Left renal pelvis (tissue), 4 donors: ENCODE measurements around the gene SEMA3F. TPM values are rescaled to one million over a fixed set of nuclear protein-coding genes. Genes with fewer than 3 reads are reported as not detected.
A peak's percentile ranks its signal among the peaks of the same experiment; 100 is the strongest.

Experiments used
- DNase-seq, 4 donors: peaks; one replicate each; pipeline ENCODE4 v3.0.0-alpha.2; 2013; ENCODE audit warnings: low read depth in 4 of 4, low spot score in 3 of 4
- polyA plus RNA-seq, 4 donors: library from polyadenylated mRNA; unstranded; fragments of 120-200 nt; gene quantifications; one replicate each; pipeline ENCODE4 v1.2.1, GENCODE V29; 2013; ENCODE audit not compliant: insufficient read length in 4 of 4

SEMA3F gene
- polyA plus RNA-seq, 4 donors = 67.3 to 91.6 (median 71.1) TPM

DNA sequence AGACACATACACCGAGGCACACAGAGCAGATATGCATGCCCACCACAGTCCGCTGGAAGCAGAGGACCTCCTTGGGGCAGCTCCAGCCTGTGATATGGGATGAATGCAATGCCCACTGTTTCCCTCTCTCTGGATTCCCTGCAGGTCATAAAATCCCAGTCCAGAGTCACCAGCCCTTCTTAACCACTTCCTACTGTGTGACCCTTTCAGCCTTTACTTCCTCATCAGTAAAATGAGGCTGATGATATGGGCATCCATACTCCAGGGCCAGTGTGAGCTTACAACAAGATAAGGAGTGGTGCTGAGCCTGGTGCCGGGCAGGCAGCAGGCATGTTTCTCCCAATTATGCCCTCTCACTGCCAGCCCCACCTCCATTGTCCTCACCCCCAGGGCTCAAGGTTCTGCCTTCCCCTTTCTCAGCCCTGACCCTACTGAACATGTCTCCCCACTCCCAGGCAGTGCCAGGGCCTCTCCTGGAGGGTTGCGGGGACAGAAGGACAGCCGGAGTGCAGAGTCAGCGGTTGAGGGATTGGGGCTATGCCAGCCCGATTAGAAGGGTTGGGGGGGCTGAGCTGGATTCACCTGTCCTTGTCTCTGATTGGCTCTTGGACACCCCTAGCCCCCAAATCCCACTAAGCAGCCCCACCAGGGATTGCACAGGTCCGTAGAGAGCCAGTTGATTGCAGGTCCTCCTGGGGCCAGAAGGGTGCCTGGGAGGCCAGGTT lies 36.0 kb downstream of the SEMA3F start, which contains the start of gene GNAT1:
GNAT1 (plus strand) TSS at position 675 of the 725 bp plus-strand sequence. CDS start 116 bp downstream, outside the sequence.
- no peak for DNase-seq

DNA sequence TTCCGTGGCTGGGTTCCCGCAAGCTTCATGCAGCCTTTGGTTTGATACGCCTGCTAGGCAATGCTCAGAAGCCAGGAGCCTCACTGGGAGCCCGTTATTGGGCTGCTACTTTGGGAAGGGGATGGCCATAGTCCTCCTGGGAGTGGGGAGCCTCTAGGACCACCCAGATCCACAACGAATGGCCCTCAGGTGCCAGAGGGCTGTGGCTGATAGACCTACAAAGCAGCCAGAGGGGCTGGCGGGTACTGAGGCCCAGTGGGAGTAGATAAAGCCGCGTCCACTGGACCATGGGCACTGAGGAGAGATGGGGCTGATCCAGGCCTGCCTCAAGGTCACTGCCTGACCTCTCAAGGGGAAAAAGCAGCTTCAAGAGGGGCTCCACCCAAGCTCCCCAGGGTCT lies 37.0 kb downstream of the SEMA3F start:
- no peak for DNase-seq

DNA sequence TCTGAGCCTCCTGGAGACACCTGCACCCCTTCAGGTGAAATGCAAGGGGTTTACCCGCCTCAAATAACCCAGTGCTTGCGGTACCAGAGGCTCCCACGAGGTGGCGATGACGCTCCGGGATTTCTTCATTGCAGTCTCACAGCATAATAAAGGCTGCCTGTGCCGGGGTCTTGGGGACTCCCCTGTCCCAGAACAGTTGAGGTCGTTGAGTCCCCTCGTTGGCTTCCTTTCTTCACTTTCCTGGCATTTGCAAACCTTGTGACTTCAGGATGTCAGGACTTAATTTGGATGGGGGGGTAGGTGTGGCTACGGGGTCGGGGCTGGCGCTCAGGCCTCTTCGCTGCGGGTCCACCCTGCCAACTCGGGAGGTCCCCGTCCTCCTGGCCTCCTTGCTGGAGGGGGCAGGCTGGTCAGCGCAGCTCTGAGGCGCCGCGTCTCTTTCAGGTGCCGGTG lies 37.6 kb downstream of the SEMA3F start:
- peak in 2 of 4 donors; percentile 57 to 64 for DNase-seq

DNA sequence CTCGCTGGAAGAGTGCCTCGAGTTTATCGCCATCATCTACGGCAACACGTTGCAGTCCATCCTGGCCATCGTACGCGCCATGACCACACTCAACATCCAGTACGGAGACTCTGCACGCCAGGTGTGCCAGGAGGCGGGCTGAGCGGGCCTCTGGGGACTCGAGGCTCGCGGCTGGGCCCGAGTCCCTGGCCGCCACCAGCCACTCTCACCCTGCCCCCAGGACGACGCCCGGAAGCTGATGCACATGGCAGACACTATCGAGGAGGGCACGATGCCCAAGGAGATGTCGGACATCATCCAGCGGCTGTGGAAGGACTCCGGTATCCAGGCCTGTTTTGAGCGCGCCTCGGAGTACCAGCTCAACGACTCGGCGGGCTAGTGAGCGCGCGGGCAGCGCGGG lies 38.2 kb downstream of the SEMA3F start:
- DNase-seq = no peak

DNA sequence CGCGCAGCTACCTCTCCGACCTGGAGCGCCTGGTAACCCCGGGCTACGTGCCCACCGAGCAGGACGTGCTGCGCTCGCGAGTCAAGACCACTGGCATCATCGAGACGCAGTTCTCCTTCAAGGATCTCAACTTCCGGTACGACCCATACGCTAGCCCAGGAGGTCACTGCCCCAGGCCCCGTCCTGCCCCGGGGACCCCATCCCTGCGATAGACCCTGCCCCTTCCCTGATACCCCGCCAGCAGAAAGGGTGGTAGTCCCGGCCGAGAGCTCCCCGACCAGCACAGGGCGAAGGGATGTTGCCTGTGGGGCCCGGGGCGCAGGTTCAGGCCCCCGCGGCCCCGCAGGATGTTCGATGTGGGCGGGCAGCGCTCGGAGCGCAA lies 38.6 kb downstream of the SEMA3F start:
- DNase-seq = no peak

DNA sequence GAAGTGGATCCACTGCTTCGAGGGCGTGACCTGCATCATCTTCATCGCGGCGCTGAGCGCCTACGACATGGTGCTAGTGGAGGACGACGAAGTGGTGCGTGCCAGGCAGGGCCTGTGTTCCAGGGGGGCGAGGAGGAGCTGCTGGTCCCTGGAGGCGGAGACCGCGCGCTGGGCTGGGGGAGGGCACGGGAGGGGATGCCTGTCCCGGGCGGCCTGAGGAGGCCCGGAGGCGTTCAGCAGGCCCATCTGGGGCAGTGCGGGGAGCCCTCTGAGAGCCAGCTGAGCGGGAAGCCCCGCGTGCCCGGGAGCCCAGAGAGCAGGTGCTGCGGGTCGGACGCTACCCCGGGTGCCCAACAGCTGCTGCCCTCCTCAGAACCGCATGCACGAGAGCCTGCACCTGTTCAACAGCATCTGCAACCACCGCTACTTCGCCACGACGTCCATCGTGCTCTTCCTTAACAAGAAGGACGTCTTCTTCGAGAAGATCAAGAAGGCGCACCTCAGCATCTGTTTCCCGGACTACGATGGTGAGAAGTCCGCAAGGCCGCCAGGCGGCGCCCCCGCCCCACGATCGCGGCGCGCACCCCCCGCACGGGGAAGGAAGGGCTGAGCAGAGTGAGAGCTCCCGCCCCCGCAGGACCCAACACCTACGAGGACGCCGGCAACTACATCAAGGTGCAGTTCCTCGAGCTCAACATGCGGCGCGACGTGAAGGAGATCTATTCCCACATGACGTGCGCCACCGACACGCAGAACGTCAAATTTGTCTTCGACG lies 39.2 kb downstream of the SEMA3F start:
- peak in 1 of 4 donors; percentile 28 for DNase-seq

DNA sequence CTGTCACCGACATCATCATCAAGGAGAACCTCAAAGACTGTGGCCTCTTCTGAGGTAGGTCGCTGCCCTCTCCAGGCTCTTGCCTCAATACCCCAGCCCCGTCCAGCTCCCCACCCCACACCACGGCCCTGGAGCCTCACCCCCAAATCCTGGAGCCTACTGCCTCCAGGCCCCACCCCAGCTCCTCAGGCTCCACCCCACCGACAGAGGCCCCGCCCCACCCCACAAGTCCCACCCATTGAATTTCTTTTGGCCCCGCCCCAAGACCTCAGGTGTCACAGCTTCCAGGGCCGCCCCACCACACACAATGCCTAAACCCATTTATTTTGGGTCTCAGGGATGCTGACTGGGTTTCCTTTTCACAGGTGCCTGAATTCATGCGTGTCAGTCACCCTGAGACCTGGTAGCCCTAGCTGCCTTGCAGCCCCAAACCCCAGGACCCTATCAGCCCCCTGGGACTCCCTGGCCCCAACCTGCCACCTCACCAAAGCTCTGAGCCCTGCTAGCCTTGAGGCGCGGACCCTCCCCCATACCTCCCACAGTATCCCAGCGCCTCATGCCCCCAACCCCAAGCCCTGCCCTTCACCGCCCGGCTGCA lies 39.9 kb downstream of the SEMA3F start:
- DNase-seq = no peak

DNA sequence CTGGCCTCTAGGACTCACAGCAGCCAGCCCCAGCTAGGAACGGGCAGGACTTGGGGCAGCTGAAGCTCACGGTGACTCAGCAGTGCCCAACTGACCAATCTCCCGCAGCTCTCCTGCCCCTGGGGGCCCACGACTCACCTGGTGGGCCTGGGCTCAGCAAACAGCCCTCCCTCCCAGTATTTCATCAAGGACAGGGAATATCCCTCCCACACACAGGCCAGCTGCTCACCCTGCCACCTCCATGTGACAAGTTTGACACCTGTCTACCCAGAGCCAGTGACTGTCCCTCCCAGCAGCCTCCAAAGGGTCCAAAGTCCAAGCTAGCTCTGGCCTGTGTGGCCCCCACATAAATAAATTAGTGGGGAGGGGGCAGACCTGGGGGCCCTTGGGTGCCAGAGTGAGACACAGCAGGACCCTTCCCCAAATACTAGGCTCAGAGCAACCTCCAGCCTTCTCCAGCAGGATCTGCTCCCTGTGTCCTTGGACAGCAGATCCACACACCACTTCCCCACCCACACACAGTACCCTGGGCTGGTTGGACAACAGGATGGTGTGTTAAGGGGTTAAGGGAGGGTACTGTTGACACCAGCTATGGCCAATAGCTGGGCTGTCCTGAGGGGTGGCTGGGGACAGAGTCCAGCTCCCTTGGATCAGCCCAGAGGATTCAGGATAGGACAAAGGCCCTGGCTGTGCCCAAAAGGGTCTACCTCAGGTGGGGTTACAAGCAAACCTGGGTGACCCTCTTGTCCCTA lies 40.6 kb downstream of the SEMA3F start:
- no peak for DNase-seq

DNA sequence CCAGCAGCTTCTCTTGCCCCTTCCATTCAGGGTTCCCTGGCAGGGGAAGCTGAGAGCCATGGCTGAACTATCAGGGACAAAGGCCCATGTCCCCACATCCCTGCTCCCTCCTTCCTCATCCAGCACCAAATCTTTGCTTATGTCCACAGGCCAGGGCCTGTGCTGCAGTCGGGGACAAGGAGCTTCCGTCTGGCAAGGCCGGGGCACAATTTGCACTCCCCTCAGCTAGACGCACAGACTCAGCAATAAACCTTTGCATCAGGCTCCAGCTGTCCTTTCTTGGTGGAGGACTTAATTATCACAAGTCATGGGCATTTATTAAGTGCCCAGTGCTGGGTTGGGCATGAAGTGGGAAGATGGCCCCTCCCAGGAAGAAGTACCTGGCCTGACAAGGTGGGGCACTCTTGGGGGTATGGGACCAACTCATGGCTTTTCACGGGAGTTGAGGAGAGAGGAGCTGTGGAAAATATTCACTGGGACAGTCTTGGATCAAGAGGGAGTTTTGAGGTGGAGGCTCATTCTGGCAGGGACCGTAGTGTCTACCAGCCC lies 41.2 kb downstream of the SEMA3F start:
- DNase-seq = no peak

DNA sequence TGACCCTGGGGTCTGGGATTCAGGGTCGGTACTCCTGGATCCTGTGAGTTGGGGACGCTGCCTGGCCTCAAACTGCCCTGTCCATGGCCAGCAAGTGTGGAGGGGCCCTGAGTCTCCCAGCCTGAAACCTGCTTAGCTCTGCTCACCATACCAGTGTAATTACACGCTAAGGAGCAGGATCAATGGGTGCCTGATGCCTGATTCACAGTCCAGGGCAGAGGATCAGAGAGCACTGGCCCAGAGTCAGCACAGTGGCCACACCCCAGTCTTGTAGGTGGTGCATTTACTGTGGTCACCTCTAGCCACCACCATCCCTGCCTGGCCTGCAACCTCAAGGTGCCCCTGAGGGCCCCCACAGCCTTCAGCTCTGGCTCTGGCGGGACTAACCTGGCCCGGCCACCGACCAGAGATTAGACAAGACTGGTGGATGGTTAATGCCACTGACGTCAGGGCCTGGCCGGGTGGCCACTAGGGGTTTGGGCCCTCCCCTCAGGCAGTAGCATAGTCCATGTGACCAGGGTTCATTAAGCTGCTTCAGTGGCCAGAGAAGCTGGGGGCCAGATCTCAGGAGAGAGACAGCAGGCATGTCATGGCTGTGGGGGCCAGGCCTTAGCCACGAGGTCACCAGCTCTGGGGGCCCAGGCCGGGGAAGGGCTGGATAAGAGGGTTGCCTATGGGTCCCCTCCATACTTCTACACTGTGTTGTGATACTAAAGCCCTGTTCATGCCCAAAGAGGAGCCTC lies 46.6 kb downstream of the SEMA3F start:
- no peak for DNase-seq

DNA sequence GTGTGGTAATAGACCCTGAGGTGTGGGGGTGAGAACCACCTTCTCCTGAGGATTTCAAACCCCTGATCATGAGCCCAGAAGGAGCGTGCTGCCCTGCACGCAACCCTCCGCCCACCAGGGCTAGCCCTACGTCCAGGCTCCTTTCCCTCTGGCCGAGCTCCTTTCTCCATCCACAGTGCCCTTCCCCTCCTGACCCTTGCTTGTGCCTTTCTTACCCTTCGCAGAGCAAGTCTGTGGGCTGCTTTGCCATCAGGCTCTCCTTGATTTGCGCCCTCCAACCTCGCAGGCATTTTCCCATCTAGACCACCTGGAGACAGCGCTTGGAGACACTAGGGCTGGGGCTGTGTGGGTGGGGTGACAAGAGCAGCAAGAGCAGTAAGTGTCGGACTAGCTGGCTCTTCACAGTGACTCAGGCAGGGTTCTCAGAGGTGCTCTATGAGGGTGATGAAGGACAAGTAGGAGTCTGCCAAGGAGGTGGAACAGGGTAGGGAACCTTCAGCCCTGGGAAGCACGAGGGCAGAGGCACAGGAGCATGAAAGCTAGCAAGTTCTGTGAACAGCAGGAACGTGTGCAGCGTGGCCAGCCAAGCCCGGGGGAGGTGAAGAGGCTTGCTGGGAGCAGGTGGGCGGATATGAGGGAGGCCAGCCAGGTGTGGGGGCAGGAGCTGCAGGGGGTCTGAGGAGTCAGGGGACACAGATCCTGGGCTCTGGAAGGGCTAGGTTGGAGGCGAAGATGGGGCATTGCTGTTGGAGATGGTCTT lies 47.4 kb downstream of the SEMA3F start:
- no peak for DNase-seq

DNA sequence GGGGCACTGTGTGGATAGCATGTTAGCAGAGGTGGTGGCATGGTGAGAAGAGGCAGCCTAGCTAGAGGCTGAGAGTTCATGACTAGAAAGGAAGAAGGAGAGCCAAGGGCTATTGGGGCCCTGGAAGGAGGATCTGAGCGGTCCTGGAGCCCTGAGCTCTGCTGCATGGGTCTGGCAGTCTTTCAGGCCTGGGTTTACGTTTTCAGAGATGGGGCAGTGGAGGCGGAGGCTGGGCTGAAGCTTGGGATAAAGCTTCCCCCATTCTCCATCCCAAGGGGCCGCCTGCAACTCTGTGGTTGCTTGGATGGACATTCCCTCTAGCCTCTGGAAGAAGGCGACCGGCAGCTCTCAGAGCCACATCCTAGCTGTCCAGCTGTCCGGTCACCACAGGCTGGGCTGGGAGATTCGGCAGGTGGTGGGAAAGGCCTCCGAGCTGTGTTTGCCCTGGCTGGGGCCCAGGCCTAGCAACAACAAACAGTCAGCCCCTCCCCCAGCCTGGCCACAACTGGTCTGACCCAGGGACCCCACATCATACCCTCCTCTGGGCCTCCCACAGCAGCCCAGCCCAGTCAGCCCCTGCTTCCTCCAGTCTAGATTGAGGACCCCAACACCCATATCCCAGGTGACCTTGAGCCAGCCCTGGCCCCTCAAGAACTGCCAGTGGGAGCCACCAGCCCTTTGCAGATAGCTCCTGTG lies 48.1 kb downstream of the SEMA3F start:
- DNase-seq = no peak

DNA sequence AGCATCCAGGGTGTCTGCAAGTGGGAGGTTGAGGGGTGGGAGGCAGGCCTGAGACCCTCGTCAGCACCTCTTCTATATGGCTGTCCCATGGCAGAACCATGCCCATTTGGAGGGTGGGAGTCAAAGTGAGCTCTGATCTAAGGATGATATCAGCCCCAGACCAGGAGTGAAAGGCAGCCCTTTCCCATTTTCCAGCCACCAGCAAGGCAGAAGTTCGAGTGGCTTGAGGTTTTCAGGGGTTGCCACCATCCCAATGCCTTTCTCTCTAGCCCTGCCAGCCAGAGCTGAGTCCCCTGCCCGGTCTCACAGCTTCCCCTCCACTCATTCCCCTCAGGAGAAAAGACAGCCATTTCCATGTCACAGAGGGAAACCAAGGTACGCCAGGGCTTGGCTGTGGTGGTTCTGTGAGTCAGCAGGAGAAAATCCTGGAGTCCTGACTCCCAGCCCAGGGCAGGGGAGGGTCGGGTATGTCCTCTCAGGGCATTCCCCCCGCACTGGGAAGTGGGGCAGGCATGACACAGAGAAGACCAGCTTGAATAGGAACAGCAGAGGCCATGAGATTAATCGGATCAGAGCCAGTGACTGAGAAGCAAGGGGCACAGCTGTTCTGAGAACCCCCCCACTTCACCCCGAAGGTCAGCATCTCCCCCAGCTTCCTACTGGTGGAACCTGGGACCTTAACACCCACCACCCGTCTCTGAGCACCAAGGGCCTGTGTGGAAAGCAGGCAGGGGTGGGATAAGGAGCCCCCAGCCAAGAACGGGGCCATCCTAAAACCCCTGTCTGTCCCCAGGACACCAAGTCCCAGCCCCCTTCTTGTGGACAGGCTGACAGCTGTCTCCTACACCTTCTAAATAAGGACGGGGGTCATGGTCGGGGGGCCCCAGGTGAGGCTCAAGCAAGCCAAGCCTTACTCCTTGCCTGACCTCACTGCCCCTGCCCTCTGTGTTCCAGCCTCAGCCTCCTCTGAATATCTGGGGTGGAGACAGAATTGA lies 49.0 kb downstream of the SEMA3F start:
- DNase-seq = no peak

DNA sequence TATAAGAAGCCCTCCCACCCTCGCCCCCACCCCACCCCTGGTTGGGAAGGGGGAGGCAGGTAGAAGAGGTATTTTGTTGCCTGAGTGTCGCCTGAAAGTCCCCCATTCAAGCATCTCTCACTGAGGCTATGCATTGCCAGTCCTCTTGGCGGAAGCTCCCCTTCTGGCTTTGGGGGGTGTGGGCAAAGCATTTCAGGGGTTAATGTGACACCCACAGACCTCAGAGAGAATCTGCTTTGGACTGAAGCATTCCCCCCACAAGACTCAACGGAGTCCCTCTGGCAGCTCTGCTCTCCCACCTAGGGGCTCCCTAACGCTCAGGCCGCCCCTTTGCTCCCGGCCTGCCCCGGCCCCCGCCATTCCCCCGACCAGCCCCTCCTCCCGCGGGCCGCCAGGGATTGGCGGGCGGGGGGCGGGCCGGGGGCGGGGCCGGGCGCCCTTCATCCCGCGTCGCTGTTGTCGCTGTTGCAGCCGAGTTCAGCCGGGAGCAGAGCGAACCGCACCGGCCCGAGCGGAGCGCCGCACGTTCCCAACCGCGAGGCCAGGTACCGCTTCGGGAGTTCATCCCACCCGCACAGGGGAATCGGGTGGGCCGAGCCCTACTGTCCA lies 49.8 kb downstream of the SEMA3F start, which contains the start of gene SLC38A3:
SLC38A3 (plus strand) TSS at position 468 of the 609 bp plus-strand sequence. CDS start 8,929 bp downstream, outside the sequence.
- DNase-seq = no peak

DNA sequence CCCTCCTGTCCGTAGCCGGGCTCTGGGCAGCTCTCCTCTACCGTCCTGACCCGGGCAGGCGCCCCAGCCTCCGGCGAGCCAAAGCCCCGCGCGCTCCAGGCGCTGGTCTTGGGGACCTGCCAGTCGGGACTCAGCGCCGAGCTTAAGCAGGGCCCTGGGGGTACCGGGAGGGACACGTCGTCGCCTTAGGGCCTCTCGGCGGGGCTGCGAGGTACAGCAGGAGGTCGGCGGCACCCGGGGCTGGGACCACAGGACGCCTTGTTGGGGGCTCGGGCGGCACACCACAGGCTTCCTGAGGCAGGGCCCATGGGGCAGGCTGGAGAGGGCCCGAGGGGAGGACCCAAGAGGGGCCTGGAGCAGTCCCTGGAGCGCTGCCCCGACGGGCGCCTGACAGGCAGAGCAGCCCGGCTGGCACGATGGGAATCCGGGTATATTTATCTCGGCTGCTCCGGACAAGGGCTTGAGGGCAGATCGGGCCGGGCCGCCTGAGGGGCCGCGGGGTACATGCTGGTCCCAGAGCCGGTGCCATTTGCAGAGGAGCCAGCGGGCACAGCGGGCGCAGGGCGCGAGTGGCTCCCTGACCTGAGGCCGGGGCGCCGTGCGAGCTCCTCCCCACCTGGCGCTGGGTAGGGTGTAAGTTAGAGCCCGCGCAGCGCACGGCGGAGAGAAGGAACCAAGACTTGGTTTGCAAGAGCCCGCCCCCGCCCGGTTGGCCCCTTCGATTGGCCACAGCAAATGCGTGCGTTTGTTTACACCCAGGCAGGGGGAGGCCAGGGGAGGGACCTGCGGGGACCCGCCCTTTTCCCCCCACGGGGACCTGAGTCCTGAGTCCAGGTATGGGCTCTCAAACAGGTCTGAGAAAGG lies 50.5 kb downstream of the SEMA3F start:
- DNase-seq = no peak
